ENCODE data around the gene HOXA10. TPM values are rescaled to one million over a fixed set of nuclear protein-coding genes. Genes with fewer than 3 reads are reported as not detected.

HOXA10 gene
- total RNA-seq, 4 donors from 2014 or later = 4.7 to 8.9 (median 6.0) TPM

DNA sequence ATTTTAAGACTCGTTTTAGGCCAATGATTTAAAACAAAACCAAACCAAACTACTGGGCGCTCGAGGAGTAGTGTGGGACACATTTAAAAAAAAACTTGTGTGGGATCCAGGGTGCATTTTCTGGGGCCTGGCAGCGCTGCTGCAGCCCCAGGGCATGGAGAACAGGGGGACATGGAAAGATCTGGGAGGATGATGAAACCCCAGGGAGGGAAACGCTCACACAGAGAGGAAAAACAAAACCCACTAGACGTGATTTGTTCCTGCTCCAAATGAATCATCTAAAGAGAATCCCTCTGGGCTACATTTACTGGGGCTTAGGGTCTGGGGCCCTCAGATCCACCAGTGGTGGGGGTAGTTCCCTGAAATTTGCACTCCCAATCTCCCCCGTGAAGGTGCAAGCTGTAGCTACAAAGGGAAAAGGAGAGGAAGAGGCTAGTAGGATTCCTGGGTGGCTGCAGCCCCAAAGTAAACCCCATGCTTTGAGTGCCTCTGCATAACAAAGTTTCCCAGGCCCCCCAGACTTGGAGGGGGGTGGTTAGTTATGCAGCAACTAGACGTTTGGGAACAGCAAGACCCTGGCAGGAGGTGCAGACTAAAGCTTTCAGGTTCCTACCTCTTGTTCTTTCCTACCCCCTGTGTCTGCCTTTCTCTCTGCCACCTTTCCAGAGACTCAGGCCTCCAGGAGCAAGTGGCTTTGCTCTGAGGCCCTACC is 40.3 kb upstream of the HOXA10 start:
- TF ChIP-seq, protein P1, sequence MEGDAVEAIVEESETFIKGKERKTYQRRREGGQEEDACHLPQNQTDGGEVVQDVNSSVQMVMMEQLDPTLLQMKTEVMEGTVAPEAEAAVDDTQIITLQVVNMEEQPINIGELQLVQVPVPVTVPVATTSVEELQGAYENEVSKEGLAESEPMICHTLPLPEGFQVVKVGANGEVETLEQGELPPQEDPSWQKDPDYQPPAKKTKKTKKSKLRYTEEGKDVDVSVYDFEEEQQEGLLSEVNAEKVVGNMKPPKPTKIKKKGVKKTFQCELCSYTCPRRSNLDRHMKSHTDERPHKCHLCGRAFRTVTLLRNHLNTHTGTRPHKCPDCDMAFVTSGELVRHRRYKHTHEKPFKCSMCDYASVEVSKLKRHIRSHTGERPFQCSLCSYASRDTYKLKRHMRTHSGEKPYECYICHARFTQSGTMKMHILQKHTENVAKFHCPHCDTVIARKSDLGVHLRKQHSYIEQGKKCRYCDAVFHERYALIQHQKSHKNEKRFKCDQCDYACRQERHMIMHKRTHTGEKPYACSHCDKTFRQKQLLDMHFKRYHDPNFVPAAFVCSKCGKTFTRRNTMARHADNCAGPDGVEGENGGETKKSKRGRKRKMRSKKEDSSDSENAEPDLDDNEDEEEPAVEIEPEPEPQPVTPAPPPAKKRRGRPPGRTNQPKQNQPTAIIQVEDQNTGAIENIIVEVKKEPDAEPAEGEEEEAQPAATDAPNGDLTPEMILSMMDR (IDR thresholded peaks at IDR 0.05) = no peak
- TF ChIP-seq EP300 (IDR thresholded peaks at IDR 0.05) = no peak
- no peak for TF ChIP-seq POLR2A (IDR thresholded peaks at IDR 0.05)
- TF ChIP-seq POLR2AphosphoS5 (IDR thresholded peaks at IDR 0.05) = no peak
- H3K36me3 ChIP-seq = no peaks in the 10 kb centered on the region
- no peak overlapping the region for H3K27ac ChIP-seq
- WGBS = 67% methylated on average over 8 of the region's 8 CpGs
- no peak for DNase-seq (ENCODE audit: low spot score in 2 of 2)
- H3K27me3 ChIP-seq = peaks cover 92% of the 10 kb centered on the region
- peaks cover 15% of the 10 kb centered on the region for H3K4me1 ChIP-seq
- H3K4me3 ChIP-seq = no peak overlapping the region
- H3K9me3 ChIP-seq = no peaks in the 10 kb centered on the region

DNA sequence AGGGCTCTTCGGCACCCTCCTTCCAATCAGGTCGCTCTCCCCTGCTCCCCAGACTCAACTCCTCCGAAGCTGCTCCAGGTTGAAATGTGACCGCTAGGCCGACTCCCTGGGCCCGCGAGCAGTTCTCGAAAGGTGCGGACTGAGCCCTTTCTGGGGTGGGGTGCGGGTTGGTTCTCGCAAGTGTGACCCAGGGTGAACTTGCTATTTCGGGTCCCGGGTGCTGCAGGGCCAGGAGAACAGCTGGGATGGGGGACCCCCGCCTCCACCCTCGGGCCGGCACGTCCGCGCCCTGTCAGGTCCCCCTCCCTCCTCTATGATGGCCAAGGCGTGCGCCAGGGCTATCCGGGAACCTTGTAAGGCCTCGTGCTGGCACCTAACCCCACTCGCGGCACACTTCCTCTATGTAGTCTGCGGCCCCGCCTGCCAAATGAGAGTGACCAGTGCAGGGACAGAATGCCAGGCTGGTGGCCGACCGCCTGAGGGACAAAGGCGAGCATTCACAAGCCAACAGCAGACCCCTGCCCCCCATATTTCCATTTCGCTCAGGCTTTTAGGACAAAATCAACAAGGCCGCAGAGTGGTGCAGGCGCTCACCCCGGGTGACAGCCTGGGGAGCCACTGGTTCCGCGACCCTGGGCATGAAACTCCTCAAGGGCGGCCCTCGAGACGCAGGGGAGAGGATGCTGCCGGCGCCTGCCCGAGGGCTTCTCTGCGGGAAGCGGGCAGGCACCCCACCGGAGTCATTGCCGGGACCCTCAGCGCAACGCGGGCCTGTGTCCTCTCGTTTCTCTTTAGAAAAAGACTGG is 39.5 kb upstream of the HOXA10 start:
- no peak for TF ChIP-seq POLR2A (IDR thresholded peaks at IDR 0.05)
- TF ChIP-seq, protein P1 (IDR thresholded peaks at IDR 0.05) = no peak
- TF ChIP-seq EP300 (IDR thresholded peaks at IDR 0.05) = no peak
- TF ChIP-seq POLR2AphosphoS5 (IDR thresholded peaks at IDR 0.05) = no peak
- H3K4me3 ChIP-seq = no peak overlapping the region
- WGBS = 50% methylated on average over 44 of the region's 50 CpGs
- H3K4me1 ChIP-seq = peaks cover 15% of the 10 kb centered on the region
- no peaks in the 10 kb centered on the region for H3K36me3 ChIP-seq
- no peak overlapping the region for H3K27ac ChIP-seq
- no peak for DNase-seq (ENCODE audit: low spot score in 2 of 2)
- H3K9me3 ChIP-seq = no peaks in the 10 kb centered on the region
- peaks cover 92% of the 10 kb centered on the region for H3K27me3 ChIP-seq

DNA sequence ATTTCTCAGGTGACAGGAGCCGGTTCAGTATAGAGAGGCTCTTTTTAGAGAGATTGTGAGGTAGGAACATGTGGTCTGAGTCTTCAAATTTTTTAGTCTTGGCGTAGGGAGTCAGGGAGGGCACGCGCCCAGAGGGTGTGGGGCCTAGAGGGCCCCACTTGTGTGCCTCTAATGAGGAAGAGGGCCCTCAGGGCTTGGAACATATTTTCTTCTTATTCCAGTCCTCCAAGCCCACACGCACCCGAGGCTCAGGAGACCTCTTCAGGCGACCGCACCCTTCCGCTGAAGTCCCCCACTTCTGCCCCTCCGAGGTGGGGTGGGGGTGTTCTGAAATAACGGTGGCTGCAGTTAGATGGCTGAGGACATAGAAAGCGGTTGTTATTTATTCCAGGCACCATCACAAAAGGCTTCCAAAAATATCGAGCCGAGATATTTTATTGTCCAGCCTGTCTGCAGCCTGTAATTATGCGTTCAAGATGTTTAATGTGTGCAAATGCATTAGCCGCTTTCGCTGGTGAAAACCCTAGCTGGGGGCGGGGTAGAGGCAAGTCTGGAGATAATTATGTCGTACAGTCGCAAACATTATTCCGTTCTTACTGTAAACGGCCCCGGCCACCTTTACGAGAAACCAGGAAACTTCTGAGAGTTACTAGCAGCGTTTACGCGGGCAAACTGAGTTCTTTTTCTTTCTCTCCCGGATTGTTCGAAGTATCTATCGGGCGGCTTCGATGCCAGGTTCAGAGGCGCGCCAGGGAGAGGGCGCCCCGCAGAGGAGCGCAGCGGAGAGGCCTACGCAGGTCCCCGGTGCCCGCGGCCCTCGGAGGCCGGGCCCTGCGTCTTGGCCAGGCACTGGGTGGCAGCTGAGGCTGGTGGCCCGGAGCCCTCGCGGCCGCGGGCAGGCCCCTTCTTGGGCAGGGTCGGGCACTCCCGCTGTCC is 38.6 kb upstream of the HOXA10 start:
- Histone ChIP-seq H3K27ac (no peak overlapping the region), H3K36me3 (no peaks in the 10 kb centered on the region), H3K9me3 (no peaks in the 10 kb centered on the region), H3K27me3 (peaks cover 96% of the 10 kb centered on the region), H3K4me3 (no peak overlapping the region), H3K4me1 (peaks cover 15% of the 10 kb centered on the region)
- TF ChIP-seq, protein P1 (IDR thresholded peaks at IDR 0.05) = no peak
- no peak for TF ChIP-seq POLR2A (IDR thresholded peaks at IDR 0.05)
- DNase-seq (ENCODE audit: low spot score in 2 of 2) = no peak
- WGBS = 15% methylated on average over 26 of the region's 52 CpGs

DNA sequence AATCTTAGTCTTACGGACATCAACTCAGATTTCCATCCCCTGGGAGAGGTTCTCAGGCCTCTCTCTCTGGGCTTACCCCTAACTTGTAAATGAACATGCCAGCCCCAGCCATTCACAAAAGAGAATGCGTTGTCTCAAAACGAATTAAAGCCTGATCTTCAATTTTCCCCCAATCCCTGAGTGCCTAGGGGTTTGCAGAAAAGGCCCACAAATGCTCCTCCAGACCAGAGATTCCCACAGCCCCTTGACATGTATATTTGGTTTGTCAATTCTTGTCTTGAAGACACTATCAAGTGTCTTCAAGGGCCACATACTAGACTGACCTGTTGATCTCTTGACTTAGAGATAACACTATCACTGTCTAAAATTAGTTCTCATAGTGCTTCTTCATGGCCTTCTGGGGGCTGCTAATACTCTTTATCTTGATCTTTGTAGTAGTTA is 37.7 kb upstream of the HOXA10 start:
- H3K9me3 ChIP-seq = no peaks in the 10 kb centered on the region
- no peak overlapping the region for H3K4me3 ChIP-seq
- TF ChIP-seq POLR2A (IDR thresholded peaks at IDR 0.05) (no peak), POLR2AphosphoS5 (IDR thresholded peaks at IDR 0.05) (no peak), EP300 (IDR thresholded peaks at IDR 0.05) (no peak)
- TF ChIP-seq, protein P1 (IDR thresholded peaks at IDR 0.05) = no peak
- no peaks in the 10 kb centered on the region for H3K36me3 ChIP-seq
- H3K27me3 ChIP-seq = peaks cover 96% of the 10 kb centered on the region
- H3K27ac ChIP-seq = no peak overlapping the region
- WGBS = 52% methylated on average over 3 of the region's 3 CpGs
- DNase-seq (ENCODE audit: low spot score in 2 of 2) = no peak
- peaks cover 15% of the 10 kb centered on the region for H3K4me1 ChIP-seq
